Endometrial microvascular endothelial cells (primary cell): ENCODE measurements around the gene SERPINA1. TPM values are rescaled to one million over a fixed set of nuclear protein-coding genes. Genes with fewer than 3 reads are reported as not detected.

ENCODE experiments used
- in situ Hi-C: cut with HindIII; loops from 2 replicates; pipeline ENCODE4 v1.10.0; 2017; ENCODE audit warnings: low sequenced_read_pairs, low pct_unique_long_range_greater_than_20kb; ENCODE audit errors: inconsistent ontology term
- total RNA-seq: library from RNA; depleted of rRNA; stranded (reverse); fragments of >200 nt; gene quantifications from one replicate; pipeline ENCODE4 v1.2.3, GENCODE V29; 2015; ENCODE audit errors: inconsistent ontology term

The SERPINA1 gene
- total RNA-seq, 1 donor from 2014 or later, result not detected

DNA sequence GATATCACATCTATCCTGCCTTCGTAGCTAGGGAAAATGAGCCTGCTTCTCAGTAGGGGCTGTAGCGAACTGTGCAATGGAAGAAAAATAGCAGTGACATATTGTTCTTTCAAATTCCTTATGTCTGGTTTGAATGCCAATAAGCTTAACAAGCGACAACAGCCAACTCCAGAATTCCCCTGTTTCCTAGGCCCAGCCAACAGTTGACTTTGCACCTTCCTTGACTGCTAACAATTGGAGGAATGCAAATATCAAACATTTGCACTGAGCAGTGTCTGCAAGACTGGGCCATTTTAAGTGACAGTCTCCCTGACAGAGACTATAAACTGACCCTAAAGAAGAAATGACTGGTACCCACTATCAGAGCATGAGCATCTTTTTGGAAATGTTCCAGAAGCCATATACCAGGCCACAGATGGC lies 12.0 kb upstream of the SERPINA1 start:
- in situ Hi-C loops, result no loop called here

DNA sequence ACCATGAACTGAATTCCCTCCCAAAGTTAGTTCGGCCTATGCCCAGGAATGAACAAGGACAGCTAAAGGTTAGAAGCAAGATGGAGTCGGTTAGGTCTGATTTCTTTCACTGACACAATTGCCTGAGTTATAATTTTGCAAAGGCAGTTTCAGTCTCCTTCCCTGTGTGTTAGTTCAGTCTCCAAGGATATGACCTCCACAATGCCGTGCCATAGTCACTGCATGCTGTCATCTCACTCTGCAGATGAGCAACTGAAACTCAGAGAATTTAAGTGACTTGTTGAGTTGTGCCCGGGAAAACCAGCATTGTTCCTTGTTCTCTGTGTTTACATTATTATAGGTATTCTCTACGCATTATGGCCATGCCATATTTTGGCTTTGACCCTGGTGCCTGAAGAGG lies 10.1 kb upstream of the SERPINA1 start:
- in situ Hi-C loops, result no loop called here

DNA sequence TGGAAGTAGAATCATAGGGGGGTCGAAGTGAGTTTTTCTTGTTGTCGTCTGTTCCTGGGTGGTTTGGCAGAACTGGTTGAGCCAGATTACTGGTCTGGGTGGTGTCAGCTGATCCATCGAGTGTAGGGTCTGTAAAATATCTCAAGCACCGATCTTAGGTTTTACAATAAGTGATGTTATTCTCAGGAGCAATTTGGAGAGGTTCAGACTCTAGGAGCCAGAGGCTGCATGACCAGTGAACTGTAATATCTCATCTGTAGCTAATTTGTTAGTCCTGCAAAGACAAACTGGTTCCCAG lies 9.7 kb upstream of the SERPINA1 start:
- in situ Hi-C loops, result no loop called here

DNA sequence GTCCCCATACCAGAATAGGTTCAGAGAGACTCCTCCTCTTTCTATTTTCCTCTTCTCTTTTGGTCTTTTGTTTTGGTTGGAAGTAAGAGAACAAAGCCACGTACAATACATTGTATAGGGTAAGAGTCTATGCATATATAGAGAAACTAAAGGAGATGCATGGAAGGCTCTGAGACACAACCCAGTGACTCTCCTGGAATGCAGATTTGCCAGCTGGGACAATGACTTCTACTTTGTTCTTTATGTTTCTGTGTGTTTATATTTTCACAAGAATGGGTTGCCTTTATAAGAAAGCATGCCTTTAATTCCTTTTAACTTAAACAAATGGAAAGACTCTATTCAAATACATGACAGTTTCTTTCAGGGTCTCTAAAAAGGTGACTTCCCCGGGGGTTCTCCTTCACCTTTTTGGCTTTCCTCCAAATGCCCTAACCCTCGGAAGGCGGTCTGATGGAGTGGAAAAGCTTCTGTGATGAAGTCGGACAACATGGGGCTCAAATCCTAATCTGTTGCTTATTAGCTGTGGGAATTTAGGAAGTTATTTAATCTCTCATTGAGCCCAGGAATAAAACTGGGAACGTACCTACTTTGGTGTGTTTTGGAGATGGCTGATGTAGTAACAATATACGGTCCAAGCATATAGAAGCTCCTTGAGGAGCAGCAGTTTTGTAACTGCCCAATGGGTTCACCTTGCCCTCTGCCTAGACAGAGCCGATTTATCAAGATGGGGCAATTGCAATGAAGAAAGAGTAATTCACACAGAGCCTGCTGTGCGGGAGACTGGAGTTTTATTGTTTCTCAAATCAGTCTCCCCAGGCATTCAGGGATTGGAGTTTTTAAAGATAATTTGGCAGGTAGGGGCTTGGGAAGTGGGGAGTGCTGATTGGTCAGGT lies 9.1 kb upstream of the SERPINA1 start:
- in situ Hi-C loops, result no loop called here

DNA sequence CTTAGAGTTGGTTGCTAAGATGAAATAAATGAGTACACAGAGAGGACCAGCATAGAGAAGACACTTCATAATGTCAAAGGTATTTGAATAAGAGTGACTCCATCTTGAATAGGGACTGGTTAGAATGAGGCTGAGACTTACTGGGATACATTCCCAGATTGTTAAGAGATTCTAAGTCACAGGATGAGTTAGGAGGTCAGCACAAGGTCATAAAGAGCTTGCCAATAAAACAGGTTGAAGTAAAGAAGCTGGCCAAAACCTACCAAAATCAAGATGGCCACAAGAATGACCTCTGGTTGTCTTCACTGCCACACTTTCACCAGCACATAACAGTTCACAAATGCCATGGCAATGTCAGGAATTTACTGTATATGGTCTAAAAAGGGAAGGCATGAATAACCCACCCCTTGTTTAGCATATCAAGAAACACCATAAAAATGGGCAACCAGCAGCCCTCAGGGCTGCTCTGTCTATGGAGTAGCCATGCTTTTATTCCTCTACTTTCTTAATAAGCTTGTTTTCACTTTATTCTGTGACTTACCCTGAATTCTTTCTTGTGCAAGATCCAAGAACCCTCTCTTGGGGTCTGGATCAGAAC lies 8.3 kb upstream of the SERPINA1 start:
- in situ Hi-C loops, result no loop called here

DNA sequence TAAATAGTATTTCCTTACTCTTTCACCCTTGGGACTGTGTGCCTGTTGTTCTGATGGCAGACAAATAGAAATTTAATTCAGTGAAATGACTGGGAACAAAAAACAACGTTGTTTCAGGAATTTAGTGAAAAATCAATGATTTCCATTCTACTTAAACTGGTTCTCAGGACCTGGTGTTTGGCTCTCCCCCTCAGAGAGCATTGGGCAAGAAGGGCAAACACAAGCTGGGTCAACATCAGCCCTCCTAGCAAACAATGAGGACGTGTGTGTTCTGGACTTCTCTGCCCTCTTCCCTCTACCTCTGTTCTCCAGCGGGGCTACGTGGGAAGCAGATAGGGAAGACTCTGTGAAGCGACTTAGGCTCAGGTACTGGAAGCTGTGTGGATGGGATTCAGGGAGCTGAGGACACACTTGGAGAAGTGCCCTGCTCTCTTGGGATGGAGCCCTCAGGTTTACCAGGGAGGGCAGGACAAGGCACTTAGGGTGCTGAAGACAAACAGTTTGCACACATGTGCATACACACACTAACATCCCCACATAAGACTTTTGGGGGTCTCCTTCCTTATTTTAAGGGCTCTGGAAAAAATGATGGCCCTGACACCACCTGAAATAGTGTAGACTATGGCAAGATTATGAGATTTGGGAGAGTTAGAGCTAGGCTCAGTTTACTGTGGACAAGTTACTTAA lies 7.6 kb upstream of the SERPINA1 start:
- in situ Hi-C loops, result no loop called here

DNA sequence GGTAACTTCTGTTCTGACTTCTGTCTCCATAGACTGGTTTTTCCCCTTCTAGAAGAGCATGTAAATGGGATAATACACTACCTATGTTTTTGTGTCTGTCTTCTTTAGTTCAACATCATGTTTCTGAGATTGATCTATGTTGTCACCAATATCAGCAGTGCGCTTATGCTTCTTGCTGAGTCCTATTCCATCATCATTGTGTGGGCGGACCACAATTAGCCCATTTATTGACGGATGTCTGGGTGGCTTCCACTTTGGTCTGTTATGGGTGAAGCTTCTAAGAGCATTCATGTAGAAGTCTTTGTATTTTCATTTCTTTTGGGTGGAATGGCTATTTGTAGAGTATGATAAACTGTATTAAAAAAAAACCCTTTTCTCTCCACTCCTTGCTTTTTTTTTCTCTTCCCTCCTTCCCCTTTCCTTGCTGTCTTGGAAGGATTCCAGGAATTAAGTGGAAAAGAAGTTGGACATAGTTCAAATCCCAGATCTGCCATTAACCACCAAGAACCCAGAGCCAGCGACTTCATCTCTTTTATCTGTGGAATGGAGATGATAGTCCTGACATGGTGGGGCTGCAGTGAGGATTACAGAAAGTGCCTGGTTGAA lies 7.0 kb upstream of the SERPINA1 start:
- in situ Hi-C loops, result no loop called here

DNA sequence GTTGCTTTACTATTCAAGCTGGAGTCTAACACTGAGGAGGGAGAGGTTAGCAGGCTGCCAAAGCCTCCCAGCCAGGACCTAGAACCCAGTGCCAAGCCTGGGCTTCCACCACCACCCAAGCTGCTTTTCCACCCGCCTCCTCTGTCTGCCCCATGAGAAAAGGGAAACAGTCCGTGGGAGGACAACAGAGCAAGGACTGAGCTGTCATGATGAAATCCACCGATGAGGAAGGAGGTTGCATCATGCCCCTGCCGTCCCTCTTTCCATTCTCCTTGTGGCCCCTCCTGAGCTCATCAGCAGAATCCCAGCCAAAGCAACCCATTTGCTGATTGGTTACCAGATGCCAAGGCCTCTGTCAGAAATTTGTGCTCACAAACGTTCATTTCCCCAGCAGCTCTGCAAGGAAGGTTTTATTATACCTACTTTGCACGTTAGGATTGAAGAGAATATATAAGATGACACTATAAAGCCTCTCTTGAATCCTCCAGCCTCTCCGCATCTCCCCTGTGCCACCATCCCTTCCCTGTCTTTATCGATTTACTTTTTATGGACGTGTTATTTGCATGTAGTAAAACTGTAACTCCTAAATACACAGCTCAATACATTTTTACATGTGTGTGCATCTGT lies 6.3 kb upstream of the SERPINA1 start:
- in situ Hi-C loops, result no loop called here

DNA sequence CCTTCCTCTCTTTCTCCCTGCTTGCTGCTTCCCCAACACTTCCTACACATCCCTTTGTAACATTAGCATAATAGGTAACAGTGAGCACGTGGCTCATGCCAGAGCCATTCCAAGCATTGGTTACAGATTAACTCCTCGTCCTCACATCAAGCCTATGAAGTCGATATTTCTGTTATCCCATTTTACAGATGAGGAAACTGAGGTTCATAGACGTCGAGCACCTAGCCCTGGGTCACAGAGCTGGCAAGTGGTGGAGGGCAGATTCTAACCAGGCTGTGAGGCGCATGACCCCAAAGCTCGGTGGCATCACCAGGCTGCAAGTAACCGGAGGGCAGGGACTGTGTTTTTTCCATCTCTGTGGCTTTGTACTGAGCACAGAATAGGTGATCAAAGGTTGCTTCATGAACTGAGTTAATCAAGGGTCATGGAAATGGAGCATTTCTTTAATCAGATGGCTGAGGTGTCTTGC lies 5.7 kb upstream of the SERPINA1 start:
- in situ Hi-C loops, result no loop called here

DNA sequence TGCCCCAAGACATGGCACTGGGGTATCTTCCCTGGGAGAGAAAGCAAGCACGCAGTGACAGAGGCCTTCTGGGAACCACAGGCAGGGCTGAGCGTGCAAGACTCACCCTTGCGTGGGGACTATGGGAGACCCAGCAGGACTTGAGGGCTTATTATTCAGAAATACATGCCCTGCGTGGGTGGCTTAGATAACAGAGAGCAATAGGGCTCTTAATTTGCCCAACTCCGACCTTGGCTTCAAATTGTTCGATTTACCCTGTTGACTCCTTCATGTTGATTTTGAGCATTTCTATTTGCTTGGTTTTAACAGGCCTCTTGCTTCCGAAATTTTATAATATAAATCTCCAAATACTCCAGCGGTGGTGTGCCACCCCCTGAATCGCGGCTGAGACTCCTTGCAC lies 5.1 kb upstream of the SERPINA1 start:
- in situ Hi-C loops, result no loop called here

DNA sequence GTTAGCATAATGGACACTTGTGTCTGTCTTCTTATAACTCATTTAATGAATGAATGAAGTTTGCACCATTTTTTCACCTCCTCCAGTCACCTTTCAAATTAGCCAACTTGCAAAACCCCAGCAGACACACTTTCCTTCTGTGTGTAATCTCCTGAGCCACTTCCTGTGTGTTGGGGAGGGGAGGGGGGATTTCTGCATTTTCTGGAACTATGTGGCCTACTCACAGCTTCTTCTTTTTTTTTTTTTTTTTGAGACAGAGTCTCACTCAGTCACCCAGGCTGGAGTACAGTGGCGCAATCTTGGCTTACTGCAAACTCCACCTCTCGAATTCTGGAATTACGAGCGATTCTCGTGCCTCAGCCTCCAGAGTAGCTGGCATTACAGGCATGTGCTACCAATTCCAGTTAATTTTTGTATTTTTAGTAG lies 4.1 kb upstream of the SERPINA1 start:
- in situ Hi-C loops, result no loop called here

DNA sequence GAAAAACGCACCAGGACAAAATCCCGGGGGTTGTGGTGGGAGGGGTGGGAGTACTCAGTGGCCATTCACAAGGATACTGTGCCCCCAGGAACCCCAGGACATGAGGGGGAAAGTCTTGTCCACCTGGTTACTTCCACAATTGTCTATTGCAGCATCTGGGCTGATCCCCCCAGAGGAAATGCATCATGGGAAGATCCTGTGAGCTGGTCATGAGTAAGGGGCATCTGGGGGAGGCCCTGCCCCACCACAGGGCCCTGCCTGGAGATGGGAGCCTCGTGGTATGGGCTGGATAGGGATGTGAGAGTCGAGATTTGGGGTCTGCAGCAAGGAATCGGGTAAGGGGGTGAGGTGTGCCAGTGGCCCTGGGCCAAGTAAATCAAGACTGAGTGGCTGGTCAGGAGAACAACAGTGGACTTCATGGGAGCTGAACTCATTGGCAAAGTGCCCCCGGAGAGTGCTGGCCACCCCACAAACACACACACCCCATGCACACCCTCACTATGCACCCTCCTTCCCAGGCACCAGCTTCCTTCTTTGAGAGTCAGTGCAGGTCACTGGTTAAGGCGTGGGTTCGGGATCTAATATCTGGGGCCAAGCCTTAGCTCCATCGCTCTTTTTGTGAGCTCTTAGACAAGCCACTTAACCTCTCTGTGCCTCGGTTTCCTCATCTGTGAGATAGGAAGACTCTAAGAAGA lies 3.0 kb upstream of the SERPINA1 start:
- in situ Hi-C loops, result no loop called here

DNA sequence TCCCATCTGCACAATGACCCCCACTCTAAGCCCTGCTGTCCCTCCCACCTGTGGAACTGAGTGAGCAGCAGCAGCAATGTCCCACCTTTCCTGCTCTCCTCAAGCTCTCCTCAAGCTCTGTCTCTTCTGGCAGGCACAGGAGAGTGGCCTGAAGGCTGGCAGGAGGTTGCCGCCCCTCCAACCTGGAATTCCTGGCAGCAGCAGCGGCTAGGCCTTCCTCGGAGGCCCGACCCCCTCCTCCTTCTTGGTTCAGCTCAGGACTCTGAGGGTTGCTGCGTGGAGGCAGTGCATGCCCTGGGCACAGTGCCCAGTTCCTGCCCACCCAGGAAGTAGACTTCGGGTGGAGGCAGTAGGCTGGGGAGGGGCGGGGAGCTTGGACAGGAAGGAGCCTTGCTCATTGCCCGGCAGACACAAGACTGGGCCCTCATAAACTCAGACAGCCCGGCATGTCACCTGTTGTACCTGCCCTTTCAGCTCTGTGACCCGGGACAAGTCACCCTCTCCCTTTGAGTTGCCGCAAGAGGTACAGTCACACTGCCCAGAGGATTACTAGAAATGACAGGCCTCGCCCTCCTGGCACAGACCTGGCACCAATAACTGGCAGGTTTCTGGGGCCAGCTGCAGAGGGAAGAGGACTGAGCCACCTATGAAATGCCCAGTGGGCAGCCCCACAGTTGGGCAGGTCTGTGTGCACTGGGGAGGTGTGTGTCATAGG lies 2.1 kb upstream of the SERPINA1 start:
- in situ Hi-C loops, result no loop called here

DNA sequence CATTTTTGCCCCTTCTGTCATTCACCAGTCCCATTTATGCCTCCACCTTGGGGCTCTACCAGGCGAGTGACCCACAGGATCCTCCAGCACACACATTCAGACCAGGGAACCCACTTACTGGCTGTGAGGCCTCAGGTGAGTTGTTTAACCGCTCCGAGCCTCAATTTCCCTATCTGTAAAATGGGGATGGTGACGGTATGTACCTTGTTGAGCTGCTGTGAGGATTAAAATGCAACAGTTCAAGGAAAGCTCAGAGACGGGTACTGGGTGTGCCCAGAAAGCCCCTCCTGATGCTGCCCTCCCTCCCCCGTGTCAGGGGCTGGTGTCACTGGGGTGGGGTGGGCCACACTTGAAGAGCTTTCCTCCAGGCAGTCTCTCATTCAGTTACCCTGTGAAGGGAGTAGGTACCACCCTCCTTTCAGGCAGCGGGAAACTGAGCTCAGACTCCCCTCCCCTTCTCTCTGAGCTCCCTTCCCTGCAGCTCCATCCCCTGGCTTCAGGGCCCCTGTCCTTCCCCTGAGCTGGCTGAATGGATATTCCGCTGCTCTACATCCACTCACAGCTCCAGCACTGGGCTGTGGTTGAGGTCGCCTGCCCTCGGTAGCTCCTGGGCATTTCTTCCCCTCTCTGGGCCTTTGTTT lies 1.4 kb upstream of the SERPINA1 start:
- in situ Hi-C loops, result no loop called here

DNA sequence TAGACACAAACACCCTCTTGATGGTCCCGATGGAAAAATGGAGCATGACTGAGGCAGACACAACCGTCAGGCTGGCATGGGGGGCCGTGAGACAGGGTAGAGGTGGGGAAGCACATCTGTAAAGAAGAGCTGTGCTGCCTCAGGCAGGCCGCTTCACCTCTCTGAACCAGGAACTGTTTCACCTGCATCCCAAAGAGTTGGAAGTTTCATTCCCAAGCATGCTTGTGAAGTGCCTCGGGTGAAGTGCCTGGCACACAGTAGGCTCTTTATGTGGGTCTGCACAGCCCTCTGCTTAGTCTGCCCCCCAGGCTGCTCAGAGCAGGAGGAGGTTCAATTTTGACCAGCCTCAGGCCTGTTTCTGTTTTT lies 685 bp upstream of the SERPINA1 start:
- in situ Hi-C loops, result no loop called here

DNA sequence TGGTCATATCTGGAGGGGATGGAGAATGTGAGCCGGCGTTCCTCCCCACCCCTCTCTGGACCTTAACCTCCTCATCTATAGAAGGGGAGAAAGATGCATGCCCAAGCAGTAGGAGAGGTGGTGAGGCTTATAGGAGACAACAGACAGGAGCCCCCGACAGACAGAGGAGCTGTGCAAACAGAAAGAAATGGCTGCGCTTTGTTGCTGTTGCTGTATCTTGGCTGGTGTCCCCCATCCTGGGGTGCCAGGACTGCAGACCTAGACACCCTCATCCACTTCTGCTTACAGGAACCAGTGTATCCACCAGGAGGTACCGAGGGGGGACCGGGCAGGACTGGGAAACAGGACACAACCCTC lies 397 bp downstream of the SERPINA1 start:
- in situ Hi-C loops, result no loop called here

DNA sequence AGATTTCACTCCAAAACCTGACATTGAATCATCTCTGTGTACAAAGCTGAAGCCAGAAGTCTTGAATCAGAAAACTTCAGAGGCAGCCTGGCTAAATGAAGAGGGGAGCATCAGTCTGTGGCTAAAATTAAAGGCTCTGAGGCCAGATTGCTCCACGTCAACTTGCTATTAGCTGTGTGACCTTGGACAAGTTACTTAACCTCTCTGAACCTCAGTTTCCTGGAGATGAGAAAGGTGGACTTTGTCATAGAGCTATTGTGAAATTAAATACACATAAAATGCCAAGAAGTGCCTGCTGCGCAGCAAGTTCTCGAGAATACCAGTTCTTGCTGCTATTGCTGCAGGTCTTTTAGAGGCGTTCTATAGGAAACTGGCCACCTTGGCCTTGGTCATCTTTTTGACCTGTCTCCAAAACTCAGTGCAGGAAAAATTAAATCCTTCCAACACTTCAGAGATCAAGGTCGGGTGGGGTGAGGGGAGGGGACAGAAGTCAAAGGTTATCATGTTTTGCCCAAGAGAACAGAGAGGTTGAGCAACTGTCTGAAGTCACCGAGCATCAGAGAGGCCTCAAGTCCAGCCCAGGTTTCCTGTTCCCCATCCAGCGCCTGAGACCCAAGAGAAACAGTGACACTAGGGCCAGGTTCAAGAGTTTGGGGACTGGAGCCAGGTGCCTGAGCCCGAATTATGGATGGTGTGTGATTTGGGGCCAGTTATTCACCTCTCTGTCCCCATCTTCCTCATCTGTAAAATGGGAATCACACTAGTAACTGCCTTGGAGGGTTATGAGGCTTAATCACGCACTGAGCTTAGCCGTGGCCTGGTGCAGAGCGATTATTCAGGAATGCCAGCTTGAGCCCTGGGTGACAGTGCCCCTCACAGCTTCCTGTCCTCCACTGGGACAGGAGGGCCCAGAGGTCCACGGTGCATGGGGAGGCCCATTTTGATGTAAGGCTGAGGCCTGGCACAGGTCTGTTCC lies 1.1 kb downstream of the SERPINA1 start:
- in situ Hi-C loops, result no loop called here
